B cell (primary cell): ENCODE data around the gene TBX1. TPM values are rescaled to one million over a fixed set of nuclear protein-coding genes. Genes with fewer than 3 reads are reported as not detected.

Source experiments
- ATAC-seq: fragments of 200-7000 bp; cut with Tn5 transposase; one replicate; pipeline ENCODE4 v1.10.0; 2021; ENCODE audit warnings: low read depth, mild to moderate bottlenecking, moderate number of reproducible peaks, moderate library complexity
- CTCF ChIA-PET: fragments of 350-600 bp; sonication (Branson Sonifier 250); formaldehyde crosslinking; loops from one replicate; lab custom pipeline; 2021; ENCODE audit warnings: antibody characterized with exemption, inconsistent platforms; lab: Charles Lee
- POLR2A ChIA-PET: fragments of 350-600 bp; sonication (Branson Sonifier 250); formaldehyde crosslinking; loops from one replicate; lab custom pipeline; 2021; ENCODE audit warnings: antibody characterized with exemption; lab: Charles Lee
- DNase-seq: peaks from one replicate; pipeline ENCODE4 v3.0.0; 2013
- H2AFZ ChIP-seq: 2 replicates; pipeline ENCODE4 v1.6.1; 2012; ENCODE audit warnings: mild to moderate bottlenecking, low read depth, low read length; ENCODE audit not compliant: insufficient read depth, poor library complexity, severe bottlenecking
- H3K27ac ChIP-seq, 2 donors: 1 replicate in 1 of 2; 2 replicates in 1 of 2; pipeline ENCODE4 v1.5.1; 2012 to 2013; ENCODE audit warnings: low read length in 2 of 2, mild to moderate bottlenecking in 2 of 2, moderate library complexity in 1 of 2
- H3K27me3 ChIP-seq, 4 experiments: fragments of 200-600 bp in 1 of 4; sonication (generic) in 1 of 4; replicated peaks in 1 of 4; 1 replicate in 2 of 4; 2 replicates in 2 of 4; pipeline versions ENCODE4 v1.6.1 to v1.7.0; 2013 to 2016; ENCODE audit warnings: low read length in 3 of 4, mild to moderate bottlenecking in 2 of 4, mixed read lengths in 1 of 4, moderate library complexity in 1 of 4; ENCODE audit not compliant: insufficient read depth in 4 of 4, control insufficient read depth in 3 of 4; ENCODE audit errors: control extremely low read depth in 1 of 4
- H3K36me3 ChIP-seq, 2 experiments: replicated peaks in 1 of 2; 1 replicate in 1 of 2; 2 replicates in 1 of 2; pipeline versions ENCODE4 v1.6.1 to v1.7.1; 2013; ENCODE audit warnings: low read length in 1 of 2; ENCODE audit not compliant: insufficient read depth in 2 of 2, control insufficient read depth in 1 of 2; ENCODE audit errors: control extremely low read depth in 1 of 2, extremely low read depth in 1 of 2
- H3K4me1 ChIP-seq, 2 donors: fragments of 200-600 bp in 1 of 2; sonication (generic) in 1 of 2; 1 replicate in 1 of 2; 2 replicates in 1 of 2; pipeline versions ENCODE4 v1.5.1 to v1.6.1; 2013 to 2017; ENCODE audit warnings: low read length in 2 of 2; ENCODE audit not compliant: control insufficient read depth in 2 of 2, insufficient read depth in 2 of 2
- H3K4me2 ChIP-seq: replicated peaks from 2 replicates; pipeline ENCODE3; 2012; ENCODE audit warnings: mild to moderate bottlenecking, low read depth, low read length; ENCODE audit not compliant: poor library complexity, severe bottlenecking
- H3K4me3 ChIP-seq, 5 experiments: fragments of 200-600 bp in 1 of 5; sonication (generic) in 1 of 5; 1 replicate in 3 of 5; 2 replicates in 2 of 5; pipeline versions ENCODE4 v1.5.1 to v1.7.0; 2011 to 2016; ENCODE audit warnings: low read length in 4 of 5, mild to moderate bottlenecking in 4 of 5, low read depth in 2 of 5, control low read depth in 1 of 5, moderate library complexity in 1 of 5; ENCODE audit not compliant: insufficient read depth in 1 of 5; ENCODE audit errors: control extremely low read depth in 1 of 5, extremely low read depth in 1 of 5
- H3K79me2 ChIP-seq: fragments of 200-600 bp; sonication (generic); one replicate; pipeline ENCODE4 v1.6.0; 2016; ENCODE audit warnings: low read length; ENCODE audit not compliant: control insufficient read depth, insufficient read depth
- H3K9ac ChIP-seq: fragments of 200-600 bp; sonication (generic); 2 replicates; pipeline ENCODE4 v1.6.1; 2017; ENCODE audit warnings: mild to moderate bottlenecking, low read length, moderate library complexity
- H3K9me3 ChIP-seq, 3 donors: one replicate each; pipeline versions ENCODE4 v1.6.1 to v1.7.1; 2013; ENCODE audit warnings: low read length in 2 of 3; ENCODE audit not compliant: control insufficient read depth in 2 of 3, insufficient read depth in 1 of 3; ENCODE audit errors: control extremely low read depth in 1 of 3
- H4K20me1 ChIP-seq: 2 replicates; pipeline ENCODE4 v1.6.0; 2012; ENCODE audit warnings: mild to moderate bottlenecking, low read length; ENCODE audit not compliant: insufficient read depth, control insufficient read depth, poor library complexity, severe bottlenecking
- H3K27ac Mint-ChIP-seq: one replicate; pipeline ENCODE4 v1.8.0; 2021; ENCODE audit warnings: mixed read lengths
- H3K27me3 Mint-ChIP-seq: one replicate; pipeline ENCODE4 v1.8.0; 2021; ENCODE audit warnings: mixed read lengths
- H3K4me1 Mint-ChIP-seq: one replicate; pipeline ENCODE4 v1.8.0; 2021; ENCODE audit warnings: mixed read lengths
- H3K4me3 Mint-ChIP-seq: one replicate; pipeline ENCODE4 v1.8.0; 2021; ENCODE audit warnings: mixed read lengths
- H3K9me3 Mint-ChIP-seq: one replicate; pipeline ENCODE4 v1.8.0; 2022; ENCODE audit warnings: mixed read lengths; ENCODE audit not compliant: insufficient read depth
- CTCF ChIP-seq: fragments of 200-600 bp; IDR thresholded peaks from one replicate; pipeline ENCODE4 v1.8.0; 2022; ENCODE audit warnings: antibody characterized with exemption, mild to moderate bottlenecking
- EZH2 ChIP-seq: IDR thresholded peaks from 2 replicates; pipeline ENCODE4 v1.6.1; 2012; ENCODE audit warnings: borderline replicate concordance, low read depth, mild to moderate bottlenecking, moderate library complexity, low read length; ENCODE audit not compliant: insufficient read depth, poor library complexity, severe bottlenecking
- WGBS: methylation state at CpG from one replicate; pipeline ENCODE4 v1.1.5; 2013; ENCODE audit warnings: missing lambda C conversion rate; ENCODE audit not compliant: insufficient coverage; 5-methylcytosine and 5-hydroxymethylcytosine counted together
- intact Hi-C: fragments of 100-400 bp; cut with micrococcal nuclease; formaldehyde crosslinking; loops from one replicate; pipeline ENCODE4 v1.10.0; 2022
- polyA plus RNA-seq: library from polyadenylated mRNA; depleted of rRNA; stranded (reverse); fragments of >200 nt; gene quantifications from 2 replicates; pipeline ENCODE4 v1.2.3, GENCODE V29; 2012
- total RNA-seq, 2 donors: library from RNA; stranded (reverse); fragments of 120-200 nt in 1 of 2; gene quantifications; 1 replicate in 1 of 2; 2 replicates in 1 of 2; pipeline versions ENCODE4 v1.2.3 to v1.2.4, GENCODE V29; 2013 to 2022

The TBX1 gene
- total and polyA plus RNA-seq, 2 donors (not counting 1 experiment from before 2014, with no cell fraction given): not detected

DNA sequence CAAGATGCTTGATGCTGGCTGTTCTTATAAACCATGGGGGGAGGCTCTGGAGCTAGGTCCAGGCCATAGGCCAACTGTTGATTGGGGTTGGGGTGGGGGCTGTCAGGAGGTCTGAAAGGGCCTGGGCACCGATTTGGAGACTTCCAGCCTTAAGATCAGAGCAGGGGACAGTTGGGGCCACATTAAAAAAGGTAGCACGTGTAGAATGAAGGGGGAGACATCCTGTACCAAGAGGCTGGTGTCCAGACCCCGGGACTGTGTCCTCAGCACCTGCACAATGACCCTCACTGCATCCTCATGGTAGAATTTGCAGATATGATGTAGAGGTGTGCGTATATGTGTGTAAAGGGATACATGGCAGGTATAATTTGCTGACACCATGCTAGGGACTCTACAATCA is 12.4 kb upstream of the TBX1 start:
- CTCF ChIA-PET: no interaction called here

More for the DNA sequence above, 12.4 kb upstream of the TBX1 start:
- peaks cover 0 to 18% (median 2%) of the 10 kb centered on the region in 4 experiments for H3K27me3 ChIP-seq
- Mint-ChIP-seq H3K27ac (no peak overlapping the region), H3K9me3 (no peaks in the 10 kb centered on the region), H3K4me3 (no peak overlapping the region), H3K27me3 (peaks cover 10% of the 10 kb centered on the region), H3K4me1 (no peaks in the 10 kb centered on the region)
- H3K27ac ChIP-seq: no peak overlapping the region
- no peak overlapping the region for H3K4me3 ChIP-seq
- intact Hi-C loops: no loop called here
- no peaks in the 10 kb centered on the region for H3K36me3 ChIP-seq
- H2AFZ ChIP-seq: no peak overlapping the region
- H3K9ac ChIP-seq: no peak overlapping the region
- H3K4me2 ChIP-seq: no peak overlapping the region
- TF ChIP-seq CTCF: no peak
- TF ChIP-seq EZH2: no peak
- WGBS: no CpG with 5 or more reads among the region's 4 CpGs
- no peaks in the 10 kb centered on the region for H3K79me2 ChIP-seq
- no peak for ATAC-seq
- no peaks in the 10 kb centered on the region for H3K9me3 ChIP-seq
- POLR2A ChIA-PET: interaction anchor here (0.5 kb wide), 1 partner anchor 152 kb away, joined by 3 read pairs; no protein-coding TSS in a partner anchor
- DNase-seq: no peak
- H4K20me1 ChIP-seq: no peaks in the 10 kb centered on the region
- no peaks in the 10 kb centered on the region for H3K4me1 ChIP-seq
